Right lobe of liver (tissue), 4 donors: ENCODE results near the gene COMMD6.

Experiments
- POLR2A ChIP-seq: fragments of 450-650 bp; IDR thresholded peaks from one replicate; pipeline ENCODE4 v1.6.1; 2017; ENCODE audit warnings: antibody characterized with exemption, mild to moderate bottlenecking
- TF ChIP-seq, protein P1 (sequence below), 4 donors: fragments of 200-600 bp in 3 of 4; fragments of 450-650 bp in 1 of 4; IDR thresholded peaks; one replicate each; pipeline versions ENCODE4 v1.5.1 to v1.8.0; 2016 to 2022; ENCODE audit warnings: antibody characterized with exemption in 4 of 4, mild to moderate bottlenecking in 2 of 4
- donor health status: DM: no; HTN: no; CAD: no.
- donor health status: DM: no; HTN: no; CAD: no.
- donor health status: DM: no; HTN: yes; CAD: no.

- TF ChIP-seq, protein P1, sequence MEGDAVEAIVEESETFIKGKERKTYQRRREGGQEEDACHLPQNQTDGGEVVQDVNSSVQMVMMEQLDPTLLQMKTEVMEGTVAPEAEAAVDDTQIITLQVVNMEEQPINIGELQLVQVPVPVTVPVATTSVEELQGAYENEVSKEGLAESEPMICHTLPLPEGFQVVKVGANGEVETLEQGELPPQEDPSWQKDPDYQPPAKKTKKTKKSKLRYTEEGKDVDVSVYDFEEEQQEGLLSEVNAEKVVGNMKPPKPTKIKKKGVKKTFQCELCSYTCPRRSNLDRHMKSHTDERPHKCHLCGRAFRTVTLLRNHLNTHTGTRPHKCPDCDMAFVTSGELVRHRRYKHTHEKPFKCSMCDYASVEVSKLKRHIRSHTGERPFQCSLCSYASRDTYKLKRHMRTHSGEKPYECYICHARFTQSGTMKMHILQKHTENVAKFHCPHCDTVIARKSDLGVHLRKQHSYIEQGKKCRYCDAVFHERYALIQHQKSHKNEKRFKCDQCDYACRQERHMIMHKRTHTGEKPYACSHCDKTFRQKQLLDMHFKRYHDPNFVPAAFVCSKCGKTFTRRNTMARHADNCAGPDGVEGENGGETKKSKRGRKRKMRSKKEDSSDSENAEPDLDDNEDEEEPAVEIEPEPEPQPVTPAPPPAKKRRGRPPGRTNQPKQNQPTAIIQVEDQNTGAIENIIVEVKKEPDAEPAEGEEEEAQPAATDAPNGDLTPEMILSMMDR (IDR thresholded peaks at IDR 0.05) = peak; percentile 71 to 88 (median 84)
- TF ChIP-seq POLR2A = peak; percentile 49
Observed at GRCh38 chr13:75482070-75482819, 55.4 kb downstream of the COMMD6 start, which contains the start of gene TBC1D4.
